Tibial artery (tissue), 4 donors: ENCODE data around the gene CEP72.

Experiments used
- DNase-seq, 2 donors: peaks; one replicate each; pipeline ENCODE4 v3.0.0-alpha.2; 2019
- H3K27ac ChIP-seq, 2 donors: fragments of 200-600 bp; sonication (generic) in 1 of 2; 1 replicate in 1 of 2; 2 replicates in 1 of 2; pipeline ENCODE4 v1.5.1; 2018 to 2019; ENCODE audit warnings: mild to moderate bottlenecking in 1 of 2
- H3K27me3 ChIP-seq, 2 donors: fragments of 200-600 bp; sonication (generic) in 1 of 2; one replicate each; pipeline versions ENCODE4 v1.5.1 to v1.6.0; 2016 to 2019
- H3K36me3 ChIP-seq, 3 donors: fragments of 200-600 bp; sonication (generic) in 2 of 3; one replicate each; pipeline ENCODE4 v1.5.1; 2016 to 2019; ENCODE audit warnings: mild to moderate bottlenecking in 2 of 3
- H3K4me1 ChIP-seq, 4 donors: fragments of 200-600 bp; sonication (generic) in 2 of 4; 1 replicate in 3 of 4; 2 replicates in 1 of 4; pipeline ENCODE4 v1.5.1; 2016 to 2019
- H3K4me3 ChIP-seq, 2 donors: fragments of 200-600 bp; sonication (generic) in 1 of 2; 1 replicate in 1 of 2; 2 replicates in 1 of 2; pipeline ENCODE4 v1.5.1; 2018 to 2019; ENCODE audit warnings: mild to moderate bottlenecking in 2 of 2
- H3K9me3 ChIP-seq, 3 donors: fragments of 200-600 bp; sonication (generic) in 1 of 3; one replicate each; pipeline ENCODE4 v1.5.1; 2016 to 2019
- CTCF ChIP-seq, 2 experiments: fragments of 200-600 bp in 1 of 2; fragments of 450-650 bp in 1 of 2; IDR thresholded peaks; one replicate each; pipeline ENCODE4 v1.5.1; 2017 to 2019; ENCODE audit warnings: antibody characterized with exemption in 2 of 2, mild to moderate bottlenecking in 1 of 2, moderate library complexity in 1 of 2
- intact Hi-C: fragments of 100-400 bp; cut with DNase I; formaldehyde crosslinking; loops from one replicate; pipeline ENCODE4 v1.15.0; 2023; ENCODE audit warnings: low total_unique reads

The CEP72 gene

GRCh38 chr5:658103-658502, 46.0 kb downstream of the CEP72 start:
- H3K27me3 ChIP-seq: no peaks in the 10 kb centered on the region
- peaks cover 0 to 5% (median 4%) of the 10 kb centered on the region in 3 donors for H3K9me3 ChIP-seq
- no peak for DNase-seq
- H3K36me3 ChIP-seq: peaks cover 17 to 61% (median 53%) of the 10 kb centered on the region in 3 donors
- no peak overlapping the region for H3K4me3 ChIP-seq
- no peaks in the 10 kb centered on the region for H3K4me1 ChIP-seq
- no peak overlapping the region for H3K27ac ChIP-seq
- no peak for TF ChIP-seq CTCF (IDR thresholded peaks at IDR 0.05)
- intact Hi-C loops: no loop called here

GRCh38 chr5:659496-660263, 47.5 kb downstream of the CEP72 start:
- intact Hi-C loops: no loop called here
- no peak overlapping the region for H3K4me3 ChIP-seq
- H3K9me3 ChIP-seq: peaks cover 0 to 5% (median 4%) of the 10 kb centered on the region in 3 donors
- no peak for TF ChIP-seq CTCF (IDR thresholded peaks at IDR 0.05)
- DNase-seq: no peak
- no peak overlapping the region for H3K27ac ChIP-seq
- H3K27me3 ChIP-seq: no peaks in the 10 kb centered on the region
- H3K36me3 ChIP-seq: peaks cover 33 to 77% (median 69%) of the 10 kb centered on the region in 3 donors
- H3K4me1 ChIP-seq: no peaks in the 10 kb centered on the region

- intact Hi-C loops: no loop called here
These were observed 48.4 kb downstream of the CEP72 start for GRCh38 chr5:660491-661030.

GRCh38 chr5:661891-662750, 50.0 kb downstream of the CEP72 start:
- Histone ChIP-seq H3K9me3 (peaks cover 0 to 4% (median 0%) of the 10 kb centered on the region in 3 donors), H3K27ac (no peak overlapping the region), H3K4me1 (no peaks in the 10 kb centered on the region), H3K27me3 (no peaks in the 10 kb centered on the region), H3K36me3 (peaks cover 39 to 96% (median 78%) of the 10 kb centered on the region in 3 donors), H3K4me3 (no peak overlapping the region)
- intact Hi-C loops: no loop called here
- peak in 1 of 2 donors; percentile 65 for DNase-seq
- no peak for TF ChIP-seq CTCF (IDR thresholded peaks at IDR 0.05)

More at GRCh38 chr5:660491-661030, 48.4 kb downstream of the CEP72 start:
- Histone ChIP-seq H3K9me3 (peaks cover 0 to 5% (median 4%) of the 10 kb centered on the region in 3 donors), H3K36me3 (peaks cover 39 to 86% (median 76%) of the 10 kb centered on the region in 3 donors), H3K4me1 (no peaks in the 10 kb centered on the region), H3K27ac (no peak overlapping the region), H3K27me3 (no peaks in the 10 kb centered on the region), H3K4me3 (no peak overlapping the region)
- no peak for TF ChIP-seq CTCF (IDR thresholded peaks at IDR 0.05)
- DNase-seq: peak in 1 of 2 donors; percentile 41

- intact Hi-C loops: no loop called here
- Histone ChIP-seq H3K9me3 (peaks cover 0 to 4% (median 0%) of the 10 kb centered on the region in 3 donors), H3K27ac (no peak overlapping the region), H3K27me3 (no peaks in the 10 kb centered on the region), H3K36me3 (peaks cover 34 to 90% (median 71%) of the 10 kb centered on the region in 3 donors), H3K4me3 (no peak overlapping the region), H3K4me1 (no peaks in the 10 kb centered on the region)
- TF ChIP-seq CTCF (IDR thresholded peaks at IDR 0.05): no peak
- no peak for DNase-seq
These were observed 50.8 kb downstream of the CEP72 start for GRCh38 chr5:662751-663435.
